GM12864 (cell line): ENCODE results near the gene SLC25A41.
A peak's percentile ranks its signal among the peaks of the same experiment; 100 is the strongest.

Experiments
- DNase-seq: peaks from one replicate; pipeline ENCODE4 v3.0.0-alpha.2; 2011; ENCODE audit warnings: low read depth
- H3K4me3 ChIP-seq: 2 replicates; pipeline ENCODE4 v1.5.1; 2011; ENCODE audit warnings: mild to moderate bottlenecking, low read depth, low read length, control low read depth
- CTCF ChIP-seq: IDR thresholded peaks from 2 replicates; pipeline ENCODE4 v1.5.1; 2011; ENCODE audit warnings: low read depth, mild to moderate bottlenecking, moderate library complexity, low read length, control low read depth, inconsistent platforms; ENCODE audit errors: missing control alignments

The SLC25A41 gene

GRCh38 chr19:6421075-6422014 lies 12.2 kb downstream of the SLC25A41 start:
- no peak overlapping the region for H3K4me3 ChIP-seq
- no peak for TF ChIP-seq CTCF
- DNase-seq = no peak

- no peak for TF ChIP-seq CTCF
- H3K4me3 ChIP-seq = no peak overlapping the region
- DNase-seq = no peak
Observed at GRCh38 chr19:6418562-6418932, 15.0 kb downstream of the SLC25A41 start.

GRCh38 chr19:6417713-6418561 lies 15.6 kb downstream of the SLC25A41 start:
- peak; percentile 4 for TF ChIP-seq CTCF
- no peak overlapping the region for H3K4me3 ChIP-seq
- DNase-seq = no peak

- H3K4me3 ChIP-seq = no peak overlapping the region
- no peak for DNase-seq
- no peak for TF ChIP-seq CTCF
Observed at GRCh38 chr19:6416658-6417405, 16.7 kb downstream of the SLC25A41 start.

GRCh38 chr19:6415591-6416190 lies 17.9 kb downstream of the SLC25A41 start:
- H3K4me3 ChIP-seq = no peak overlapping the region
- TF ChIP-seq CTCF = no peak
- DNase-seq = no peak

- no peak for TF ChIP-seq CTCF
- no peak for DNase-seq
- no peak overlapping the region for H3K4me3 ChIP-seq
Observed at GRCh38 chr19:6414793-6415590, 18.6 kb downstream of the SLC25A41 start.
